NCI-H2171 (cell line): ENCODE results near the gene BCKDK.

ENCODE experiments used
- DNase-seq: peaks from one replicate; lab custom pipeline; 2025; lab: John Stamatoyannopoulos, UW

BCKDK gene

GRCh38 chr16:31080035-31080629, 28.1 kb upstream of the BCKDK start:
- DNase-seq: no peak

- no peak for DNase-seq
Observed at GRCh38 chr16:31080756-31081419, 27.3 kb upstream of the BCKDK start.

GRCh38 chr16:31081428-31082351, 26.5 kb upstream of the BCKDK start:
- no peak for DNase-seq

- DNase-seq: no peak
Observed at GRCh38 chr16:31082368-31083045, 25.7 kb upstream of the BCKDK start.

GRCh38 chr16:31083081-31083480, 25.1 kb upstream of the BCKDK start:
- DNase-seq: no peak

GRCh38 chr16:31083556-31083955, 24.6 kb upstream of the BCKDK start:
- DNase-seq: no peak

- DNase-seq: no peak
Observed at GRCh38 chr16:31083981-31084380, 24.2 kb upstream of the BCKDK start.

- DNase-seq: no peak
Observed at GRCh38 chr16:31084584-31085302, 23.4 kb upstream of the BCKDK start.

- DNase-seq: no peak
Observed at GRCh38 chr16:31085411-31085810, 22.8 kb upstream of the BCKDK start.

GRCh38 chr16:31085873-31086628, 22.1 kb upstream of the BCKDK start:
- DNase-seq: no peak

GRCh38 chr16:31086629-31086906, 21.6 kb upstream of the BCKDK start:
- DNase-seq: no peak

GRCh38 chr16:31087481-31087880, 20.7 kb upstream of the BCKDK start:
- DNase-seq: no peak

GRCh38 chr16:31087971-31088370, 20.2 kb upstream of the BCKDK start:
- no peak for DNase-seq

GRCh38 chr16:31088459-31089183, 19.6 kb upstream of the BCKDK start, which contains the start of gene PRSS53:
PRSS53 (minus strand) TSS chr16:31088943; CDS start chr16:31088809, 134 bp downstream.
- DNase-seq: no peak

GRCh38 chr16:31089199-31089598, 19.0 kb upstream of the BCKDK start:
- DNase-seq: no peak

GRCh38 chr16:31090540-31090939, 17.6 kb upstream of the BCKDK start:
- no peak for DNase-seq

- DNase-seq: no peak
Observed at GRCh38 chr16:31092330-31092729, 15.9 kb upstream of the BCKDK start.

GRCh38 chr16:31093132-31093703, 15.0 kb upstream of the BCKDK start:
- no peak for DNase-seq

- DNase-seq: no peak
Observed at GRCh38 chr16:31094088-31094423, 14.1 kb upstream of the BCKDK start.
